A673 (cell line): ENCODE data around the gene PDZD8.

Experiments
- CTCF ChIP-seq: fragments of 300-800, 200-600 bp; sonication (generic); conservative IDR thresholded peaks from 2 replicates; pipeline ENCODE4 v1.5.1; 2017; ENCODE audit warnings: low read depth, mild to moderate bottlenecking, antibody characterized with exemption, low read length, moderate library complexity, mixed read lengths
- EZH2 ChIP-seq: fragments of 200-600 bp; sonication (generic); IDR thresholded peaks from 2 replicates; pipeline ENCODE4 v1.6.1; 2017; ENCODE audit warnings: borderline replicate concordance, low read depth, mild to moderate bottlenecking, mixed read lengths, antibody characterized with exemption, low read length; ENCODE audit not compliant: poor library complexity, severe bottlenecking

- TF ChIP-seq EZH2: no peak
- no peak for TF ChIP-seq CTCF
Observed at GRCh38 chr10:117259279-117259678, 116.0 kb downstream of the PDZD8 start.
